Testis (tissue), 3 donors: ENCODE results near the gene SMAD7. TPM values are rescaled to one million over a fixed set of nuclear protein-coding genes. Genes with fewer than 3 reads are reported as not detected.

Source experiments
- DNase-seq: peaks from one replicate; pipeline ENCODE4 v3.0.0-alpha.2; 2019
- H3K27ac ChIP-seq, 2 donors: fragments of 200-600 bp; sonication (generic); one replicate each; pipeline ENCODE4 v1.5.1; 2019
- H3K27me3 ChIP-seq: fragments of 200-600 bp; sonication (generic); one replicate; pipeline ENCODE4 v1.5.1; 2019
- H3K36me3 ChIP-seq: fragments of 200-600 bp; sonication (generic); one replicate; pipeline ENCODE4 v1.5.1; 2017; ENCODE audit warnings: low read depth; ENCODE audit errors: missing control alignments
- H3K4me1 ChIP-seq: fragments of 200-600 bp; sonication (generic); one replicate; pipeline ENCODE4 v1.5.1; 2019
- H3K4me3 ChIP-seq, 2 donors: fragments of 200-600 bp; sonication (generic); one replicate each; pipeline ENCODE4 v1.5.1; 2017 to 2019
- H3K9me3 ChIP-seq: fragments of 200-600 bp; sonication (generic); one replicate; pipeline ENCODE4 v1.5.1; 2017
- CTCF ChIP-seq, 3 experiments: fragments of 450-650 bp in 2 of 3; fragments of 200-600 bp in 1 of 3; sonication (generic) in 1 of 3; IDR thresholded peaks; one replicate each; pipeline ENCODE4 v1.5.1; 2016 to 2019; ENCODE audit warnings: antibody characterized with exemption in 3 of 3, mild to moderate bottlenecking in 2 of 3, moderate library complexity in 1 of 3
- POLR2A ChIP-seq: fragments of 450-650 bp; IDR thresholded peaks from one replicate; pipeline ENCODE4 v1.6.1; 2017; ENCODE audit warnings: antibody characterized with exemption, mild to moderate bottlenecking, moderate library complexity
- WGBS, 2 donors: methylation state at CpG; one replicate each; pipeline ENCODE4 v1.1.5; 2018; 5-methylcytosine and 5-hydroxymethylcytosine counted together
- intact Hi-C: fragments of 100-400 bp; cut with DNase I; formaldehyde crosslinking; loops from one replicate; pipeline ENCODE4 v1.15.1; 2023; ENCODE audit warnings: low total_unique reads
- polyA plus RNA-seq: library from polyadenylated mRNA; stranded (reverse); fragments of 350-450 nt; fragmentation: Illumina TruSeq; extraction: RNeasy Lipid Tissue Mini Kit (QIAGEN cat#74804); gene quantifications from one replicate; pipeline ENCODE4 v1.2.3, GENCODE V29; 2014; ENCODE audit warnings: low read depth, low replicate concordance; ENCODE audit not compliant: insufficient read depth
- total RNA-seq, 2 donors: library from RNA; depleted of rRNA; stranded (reverse); fragments of >200 nt; gene quantifications; one replicate each; pipeline ENCODE4 v1.2.3, GENCODE V29; 2016

Gene SMAD7
- total and polyA plus RNA-seq, 3 donors from 2014 or later, result 7.5 to 14.6 (median 9.8) TPM

- DNase-seq, result peak; percentile 79
- no peaks in the 10 kb centered on the region for H3K9me3 ChIP-seq
- no peak overlapping the region for H3K4me3 ChIP-seq
- H3K27ac ChIP-seq, result peak overlapping the region; percentile 44 to 66
- H3K4me1 ChIP-seq, result peaks cover 14% of the 10 kb centered on the region
- WGBS, 2 donors, result 42 to 56% methylated on average over 16 to 27 of the region's 27 CpGs
- H3K27me3 ChIP-seq, result no peaks in the 10 kb centered on the region
- intact Hi-C loops, result no loop called here
- H3K36me3 ChIP-seq, result no peaks in the 10 kb centered on the region
- TF ChIP-seq POLR2A (no peak), CTCF (IDR thresholded peaks at IDR 0.05) (no peak)
Measured at GRCh38 chr18:48902023-48902855, 48.5 kb downstream of the SMAD7 start.

GRCh38 chr18:48901145-48902022 is 49.4 kb downstream of the SMAD7 start:
- H3K27me3 ChIP-seq, result no peaks in the 10 kb centered on the region
- H3K9me3 ChIP-seq, result no peaks in the 10 kb centered on the region
- H3K4me3 ChIP-seq, result no peak overlapping the region
- 61% methylated on average over 3 to 4 of the region's 4 CpGs for WGBS, 2 donors
- H3K36me3 ChIP-seq, result no peaks in the 10 kb centered on the region
- peaks cover 14% of the 10 kb centered on the region for H3K4me1 ChIP-seq
- no peak for DNase-seq
- H3K27ac ChIP-seq, result peak overlapping the region; percentile 44 to 66
- TF ChIP-seq CTCF (IDR thresholded peaks at IDR 0.05) (no peak), POLR2A (no peak)
- intact Hi-C loops, result no loop called here

- no peak overlapping the region for H3K27ac ChIP-seq
- 77 to 86% methylated on average over 1 of the region's 1 CpG for WGBS, 2 donors
- DNase-seq, result no peak
- H3K4me3 ChIP-seq, result no peak overlapping the region
- H3K27me3 ChIP-seq, result no peaks in the 10 kb centered on the region
- no peaks in the 10 kb centered on the region for H3K9me3 ChIP-seq
- intact Hi-C loops, result no loop called here
- no peaks in the 10 kb centered on the region for H3K36me3 ChIP-seq
- H3K4me1 ChIP-seq, result peaks cover 14% of the 10 kb centered on the region
- no peak for TF ChIP-seq POLR2A
- TF ChIP-seq CTCF (IDR thresholded peaks at IDR 0.05), result no peak
Measured at GRCh38 chr18:48900469-48900868, 50.3 kb downstream of the SMAD7 start.

GRCh38 chr18:48899558-48900174 is 51.1 kb downstream of the SMAD7 start:
- no peak overlapping the region for H3K27ac ChIP-seq
- no peaks in the 10 kb centered on the region for H3K36me3 ChIP-seq
- H3K4me3 ChIP-seq, result no peak overlapping the region
- no peaks in the 10 kb centered on the region for H3K9me3 ChIP-seq
- WGBS, 2 donors, result 86 to 97% methylated on average over 4 of the region's 4 CpGs
- H3K4me1 ChIP-seq, result peaks cover 14% of the 10 kb centered on the region
- DNase-seq, result no peak
- no peaks in the 10 kb centered on the region for H3K27me3 ChIP-seq
- intact Hi-C loops, result no loop called here
- TF ChIP-seq CTCF (IDR thresholded peaks at IDR 0.05) (no peak), POLR2A (no peak)
